GM19238 (cell line): ENCODE measurements around the gene SLC22A23.
"Not testable (repeated sequence)": the region's sequence is repeated elsewhere in the genome, so short reads cannot be mapped to it uniquely, and the experiment has no call there.

ENCODE experiments used
- DNase-seq: peaks from one replicate; pipeline ENCODE4 v3.0.0; 2011; ENCODE audit warnings: low spot score; ENCODE audit not compliant: insufficient read length

SLC22A23 gene

DNA sequence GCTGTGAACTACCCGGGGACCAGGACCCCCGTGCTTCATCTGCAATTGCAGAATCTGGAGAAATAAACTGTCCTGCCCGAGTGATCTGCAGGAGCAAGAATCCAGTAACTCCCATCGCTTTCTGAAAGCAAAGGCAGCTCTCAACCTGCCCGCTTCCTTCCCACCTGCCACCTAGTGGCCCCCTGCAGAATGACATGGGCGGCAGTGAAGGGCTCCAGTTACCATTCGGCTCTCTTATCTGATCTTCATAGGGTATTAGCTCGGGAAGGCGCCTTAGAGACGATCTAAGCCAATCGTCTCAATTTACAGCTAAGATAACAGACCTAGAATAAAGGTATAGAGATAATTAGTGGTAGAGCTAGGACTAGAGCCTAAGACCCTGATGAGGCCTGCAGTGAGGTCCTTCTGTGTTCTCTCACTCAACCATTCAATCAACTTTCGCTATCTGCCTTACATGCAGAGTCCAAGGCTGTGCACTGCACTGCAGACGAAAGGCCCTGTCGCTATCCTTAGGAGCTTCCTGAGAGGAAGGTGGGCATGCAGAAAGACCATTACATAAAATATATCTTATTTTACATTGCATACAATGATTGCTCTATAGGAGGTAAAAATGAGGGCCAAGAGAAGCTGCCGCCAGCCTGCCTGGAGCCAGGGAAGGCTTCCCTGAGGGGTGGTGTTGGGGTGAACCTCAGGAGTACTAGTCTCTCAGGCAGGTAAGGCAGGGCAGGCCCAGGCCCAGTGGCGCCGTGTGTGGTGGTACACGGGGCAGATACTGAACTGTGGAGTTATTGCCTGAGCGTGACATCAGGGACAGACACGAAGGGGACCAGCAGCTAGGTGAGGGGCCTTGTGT, 205.2 kb downstream of the SLC22A23 start:
- peak; percentile 86 for DNase-seq

DNA sequence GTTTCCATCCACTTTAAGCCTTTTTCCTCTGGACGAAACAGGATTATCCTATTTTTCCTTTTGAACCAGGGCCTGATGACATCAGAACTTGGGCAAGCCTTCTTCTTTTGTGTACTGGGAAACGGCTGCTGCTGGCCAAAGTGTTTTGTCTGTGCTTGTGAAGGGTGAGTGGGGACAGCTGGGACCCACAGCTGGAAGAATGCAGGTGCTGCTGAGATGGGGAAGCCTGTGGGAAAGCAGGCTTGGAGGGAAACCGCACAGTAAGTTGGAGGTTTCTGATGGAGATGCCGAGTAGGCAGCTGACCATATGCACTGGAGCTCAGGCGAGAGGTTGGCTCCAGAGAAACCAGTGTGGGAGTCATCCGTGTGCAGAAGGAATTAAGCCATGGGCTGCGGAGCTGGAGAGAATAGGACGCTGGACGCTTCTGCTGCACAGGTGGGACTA, 206.6 kb downstream of the SLC22A23 start:
- DNase-seq: no peak

DNA sequence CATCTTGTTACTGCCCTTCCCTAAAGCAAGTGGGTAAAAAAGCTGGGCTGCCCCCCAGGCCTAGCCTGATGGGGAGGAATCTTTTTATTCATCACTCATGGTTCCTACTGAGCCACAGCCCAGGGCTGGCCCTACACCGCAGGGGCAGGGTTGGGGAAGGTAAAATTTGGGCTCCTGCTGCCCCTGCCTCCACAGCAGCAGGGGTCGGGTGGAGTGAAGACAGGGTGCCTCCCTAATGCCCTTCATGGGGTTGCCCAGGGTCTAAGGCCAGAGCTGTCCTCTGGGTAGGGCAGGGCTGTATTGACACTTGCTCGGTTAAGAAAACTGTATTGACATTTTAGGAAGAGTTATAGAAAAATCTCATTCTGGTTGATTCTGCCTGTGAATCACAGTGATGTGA, 207.0 kb downstream of the SLC22A23 start:
- DNase-seq: no peak

DNA sequence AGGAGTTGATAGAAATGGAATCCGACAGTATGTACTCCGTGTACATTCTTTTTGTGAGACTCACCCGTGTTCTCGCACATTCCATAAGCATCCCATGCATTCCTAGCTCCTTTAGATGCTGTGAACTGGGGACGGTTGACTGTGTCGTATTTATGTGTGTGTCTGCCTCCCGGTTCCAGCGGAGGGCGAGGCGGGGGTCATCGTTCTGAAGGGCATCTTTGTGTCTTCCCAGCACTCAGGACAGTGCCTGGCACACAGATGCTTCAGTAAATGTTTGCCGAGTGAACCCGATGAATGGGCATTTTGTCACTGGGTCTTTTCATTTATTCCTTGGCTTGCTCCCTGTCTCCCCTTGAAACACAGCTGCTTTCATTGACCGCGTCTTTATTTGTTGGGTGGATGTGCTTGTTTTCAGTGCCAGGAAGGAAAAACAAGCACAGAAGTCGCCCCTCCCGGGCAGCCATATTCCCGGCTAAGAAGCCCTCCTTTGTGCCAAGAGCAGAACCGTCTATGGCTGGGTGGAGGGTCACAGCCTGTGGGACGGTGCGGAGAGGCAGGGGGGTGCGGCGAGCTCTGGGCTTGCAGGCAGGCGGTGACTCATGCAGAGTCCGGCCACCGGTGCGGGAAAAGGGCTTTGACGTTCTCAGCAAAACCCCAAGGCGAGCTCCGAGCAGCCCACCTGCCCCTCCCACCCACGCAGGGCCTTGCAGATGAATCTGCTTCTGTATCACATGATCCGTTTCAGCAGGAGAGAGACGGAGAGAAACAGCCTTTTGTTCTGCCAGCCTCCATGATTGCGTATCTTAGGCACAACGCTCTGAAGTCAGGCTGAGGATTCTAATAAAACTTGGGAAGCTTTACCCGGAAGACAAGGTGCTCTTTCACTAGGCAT, 209.3 kb downstream of the SLC22A23 start:
- DNase-seq: no peak

DNA sequence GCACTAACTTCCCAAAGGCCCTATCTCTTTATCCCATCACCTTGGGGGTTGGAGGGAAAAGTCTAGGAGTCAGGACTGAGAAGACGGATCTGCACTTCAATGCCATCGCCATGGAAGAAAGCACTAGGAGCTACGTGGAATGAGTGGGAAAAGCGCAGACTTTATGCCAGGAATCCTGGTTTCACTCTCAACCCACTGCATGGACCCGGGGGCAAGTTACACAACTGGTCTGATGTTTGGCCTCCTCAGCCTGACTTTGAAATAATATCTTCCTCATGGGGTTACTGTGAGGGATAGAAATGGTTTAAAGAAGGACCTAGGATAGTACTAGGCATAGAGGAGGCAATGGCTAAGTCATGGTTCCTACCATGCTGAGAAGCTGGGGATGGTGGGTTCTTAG, 211.6 kb downstream of the SLC22A23 start:
- DNase-seq: no peak

DNA sequence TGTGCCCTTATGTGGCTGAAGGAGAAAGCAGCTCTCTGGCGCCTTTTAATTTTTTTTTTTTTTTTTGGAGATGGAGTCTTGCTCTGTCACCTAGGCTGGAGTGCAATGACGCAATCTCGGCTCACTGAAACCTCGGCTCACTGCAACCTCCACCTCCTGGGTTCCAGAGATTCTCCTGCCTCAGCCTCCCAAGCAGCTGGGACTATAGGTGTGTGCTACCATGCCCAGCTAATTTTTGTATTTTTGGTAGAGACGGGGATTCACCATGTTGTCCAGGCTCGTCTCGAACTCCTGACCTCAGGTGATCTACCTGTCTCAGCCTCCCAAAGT, 212.1 kb downstream of the SLC22A23 start:
- DNase-seq: not testable (repeated sequence)

DNA sequence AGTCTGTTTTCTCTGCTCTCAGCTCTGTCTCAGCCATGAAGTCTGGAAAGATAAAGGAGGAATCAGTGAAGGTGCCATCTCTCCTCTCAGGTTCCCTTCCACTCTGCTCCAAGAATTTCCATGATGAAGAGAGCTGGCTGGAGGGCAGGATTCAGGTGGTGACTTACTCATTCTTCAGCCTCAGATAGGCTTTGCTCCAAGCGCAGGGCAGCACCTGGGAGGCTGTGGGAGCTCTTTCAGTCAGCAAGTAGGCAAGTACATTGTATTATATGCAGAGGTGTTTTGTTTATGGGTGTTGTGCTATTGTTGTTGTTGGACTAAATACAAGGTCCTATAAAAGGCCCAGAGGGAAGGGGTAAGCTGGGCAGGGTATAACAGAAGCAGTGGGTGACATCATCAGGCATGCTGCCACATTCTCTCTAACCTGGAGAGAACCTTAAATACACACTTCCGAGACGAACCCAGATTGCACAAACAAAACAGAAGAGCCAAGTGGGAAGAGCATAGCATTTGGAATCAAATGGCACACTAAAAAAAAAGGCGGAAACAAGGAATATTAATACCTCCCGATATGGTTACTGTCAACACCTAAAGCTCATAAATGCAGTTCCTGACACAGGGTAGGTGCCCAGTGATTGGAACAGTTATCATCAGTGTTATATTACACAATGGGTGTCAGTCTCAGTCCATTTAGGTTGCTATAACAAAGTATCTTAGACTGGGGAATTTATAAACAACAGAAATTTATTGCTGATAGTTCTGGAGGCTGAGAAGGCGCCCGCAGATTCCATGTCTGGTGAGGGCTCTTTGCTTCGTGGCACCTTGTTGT, 212.6 kb downstream of the SLC22A23 start:
- no peak for DNase-seq

DNA sequence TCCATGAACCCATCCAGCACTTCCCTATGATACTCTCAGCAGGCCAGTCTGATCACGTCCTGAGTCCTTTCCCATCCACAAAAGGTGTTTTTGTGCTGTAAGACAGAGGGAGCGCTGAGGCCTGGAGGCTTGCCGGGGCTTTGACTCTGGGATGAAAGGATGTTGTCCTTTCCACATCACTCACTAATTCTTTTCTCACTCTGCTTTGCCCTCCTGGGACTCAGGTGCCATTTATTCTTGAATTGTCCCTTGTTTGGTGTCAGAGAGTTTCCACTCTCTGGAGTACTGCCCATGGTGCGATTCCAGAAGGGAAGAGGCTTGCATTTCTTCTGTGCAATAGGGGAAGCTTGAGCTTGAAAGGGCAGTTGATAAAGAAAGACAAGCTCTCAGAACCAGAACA, 214.1 kb downstream of the SLC22A23 start:
- no peak for DNase-seq

DNA sequence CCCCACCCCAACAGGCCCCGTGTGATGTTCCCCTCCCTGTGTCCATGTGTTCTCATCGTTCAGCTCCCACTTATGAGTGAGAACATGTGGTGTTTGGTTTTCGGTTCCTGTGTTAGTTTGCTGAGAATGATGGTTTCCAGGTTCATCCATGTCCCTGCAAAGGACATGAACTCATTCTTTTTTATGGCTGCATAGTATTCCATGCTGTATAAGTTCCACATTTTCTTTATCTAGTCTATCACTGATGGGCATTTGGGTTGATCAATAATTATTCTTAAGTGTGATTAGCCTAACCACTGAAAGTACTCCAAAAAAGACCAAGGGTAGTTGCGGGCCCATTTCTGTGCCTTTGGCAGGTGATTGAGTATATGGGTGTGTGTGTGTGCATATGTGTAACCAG, 215.1 kb downstream of the SLC22A23 start:
- not testable (repeated sequence) for DNase-seq

DNA sequence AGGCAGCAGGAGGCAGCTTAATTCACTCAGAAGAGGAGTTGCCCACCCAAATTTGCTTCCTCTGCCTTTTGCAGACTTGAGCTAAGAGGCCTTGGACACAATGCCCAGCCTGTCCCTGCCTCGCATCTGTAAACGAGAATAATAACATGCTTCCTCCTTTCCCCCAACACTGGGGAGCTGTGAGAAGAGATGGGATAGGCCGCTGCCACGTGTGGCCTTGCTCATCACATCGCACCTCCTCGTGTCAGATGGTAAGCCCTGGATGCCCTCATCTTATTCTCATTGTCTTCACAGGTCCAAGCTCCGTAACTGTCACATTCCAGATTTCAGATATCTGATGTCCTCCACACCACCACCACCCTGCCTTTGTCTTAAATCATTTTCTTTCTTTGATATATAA, 216.3 kb downstream of the SLC22A23 start:
- no peak for DNase-seq

DNA sequence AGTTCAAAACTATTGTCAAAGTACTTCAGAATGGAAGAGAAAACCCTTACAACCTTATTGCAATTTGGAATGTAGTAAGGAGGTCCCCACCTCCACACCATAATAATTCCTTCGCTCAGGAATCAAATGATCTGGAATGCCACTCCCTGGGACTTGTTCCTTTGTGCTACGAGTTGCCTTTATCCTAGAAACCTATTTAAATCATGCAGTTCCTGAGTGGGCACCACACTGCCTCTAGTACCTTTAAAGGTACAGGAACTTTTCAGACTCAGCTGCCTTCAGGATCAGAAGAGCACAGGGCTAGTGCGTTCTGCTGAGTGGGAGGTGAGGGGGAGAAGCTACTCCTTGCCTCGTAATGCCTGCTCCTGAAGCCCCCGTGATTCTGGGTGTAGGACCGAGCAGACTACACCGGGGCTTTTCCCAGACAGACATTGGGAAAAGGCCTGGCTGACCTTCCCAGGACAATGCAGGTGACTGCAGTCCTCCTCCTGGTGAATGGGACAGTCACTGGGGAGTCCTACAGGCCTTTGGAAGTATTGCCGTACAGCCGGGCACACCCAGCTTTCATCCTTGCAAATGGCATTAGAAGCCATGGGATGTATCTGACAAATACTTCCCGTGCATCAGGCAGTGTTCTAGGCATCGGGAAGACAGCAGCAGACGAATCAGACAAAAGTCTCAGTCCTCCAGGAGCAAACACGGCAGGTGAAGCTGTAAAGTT, 217.6 kb downstream of the SLC22A23 start:
- no peak for DNase-seq

DNA sequence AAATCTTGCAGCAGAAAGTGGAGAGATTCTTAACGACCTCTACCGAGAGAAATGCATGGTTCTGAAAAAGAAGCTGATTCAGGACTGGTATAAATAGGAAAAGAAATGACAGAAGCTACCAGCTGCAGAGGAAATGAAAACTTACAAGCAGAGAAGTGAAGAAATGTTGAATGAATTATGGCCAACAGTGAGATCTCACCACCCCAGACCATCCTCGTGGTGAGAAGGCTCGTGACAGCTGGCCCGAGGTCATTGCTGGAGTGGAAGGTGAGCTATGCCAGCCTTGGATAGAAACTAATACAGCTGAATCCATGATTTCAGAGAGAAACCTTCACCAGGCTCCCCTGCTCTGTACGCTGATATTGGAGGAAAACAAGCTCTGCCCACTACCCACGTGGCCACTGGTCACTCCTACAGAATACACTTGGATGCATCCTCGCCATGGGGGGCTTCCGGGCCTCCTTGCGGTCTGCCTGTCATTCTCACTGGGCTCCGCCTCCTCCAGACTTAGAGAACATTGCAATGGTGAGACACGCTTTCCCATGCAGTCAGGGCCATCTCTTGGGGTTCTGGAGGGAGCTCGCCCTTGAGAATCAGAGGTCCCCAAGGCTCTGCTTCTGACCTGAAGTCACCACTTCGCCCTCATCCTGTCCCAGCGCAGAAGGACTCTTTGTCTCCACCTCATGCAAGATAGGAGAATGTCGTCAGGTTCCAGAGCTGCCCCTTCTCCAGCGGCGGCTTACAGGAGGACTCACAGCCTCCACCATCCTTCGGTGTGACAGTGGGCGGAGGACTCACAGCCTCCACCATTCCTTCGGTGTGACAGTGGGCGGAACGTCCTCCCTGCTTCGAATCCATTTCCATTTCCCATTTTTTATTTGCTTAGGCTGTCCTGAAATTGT, 218.8 kb downstream of the SLC22A23 start:
- no peak for DNase-seq

DNA sequence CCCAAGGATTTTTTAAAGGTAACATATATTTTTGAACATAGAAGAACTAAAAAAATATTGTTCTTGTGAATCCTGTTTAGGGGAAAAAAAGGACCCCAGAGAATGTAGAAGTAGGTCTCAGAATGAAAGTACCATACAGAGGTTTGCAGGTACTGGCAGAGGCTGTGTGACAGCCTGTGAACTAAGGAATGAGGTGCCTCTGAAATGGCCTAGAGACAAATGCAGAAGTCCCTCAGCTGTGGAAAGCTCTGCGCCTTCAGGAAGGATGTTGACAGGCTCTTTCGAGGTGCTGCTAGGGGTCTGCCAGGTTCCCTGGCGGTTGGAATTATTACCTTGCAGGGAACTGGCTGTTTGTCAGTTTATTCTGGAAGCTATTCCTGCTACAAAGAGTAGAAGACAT, 220.8 kb downstream of the SLC22A23 start:
- DNase-seq: no peak

DNA sequence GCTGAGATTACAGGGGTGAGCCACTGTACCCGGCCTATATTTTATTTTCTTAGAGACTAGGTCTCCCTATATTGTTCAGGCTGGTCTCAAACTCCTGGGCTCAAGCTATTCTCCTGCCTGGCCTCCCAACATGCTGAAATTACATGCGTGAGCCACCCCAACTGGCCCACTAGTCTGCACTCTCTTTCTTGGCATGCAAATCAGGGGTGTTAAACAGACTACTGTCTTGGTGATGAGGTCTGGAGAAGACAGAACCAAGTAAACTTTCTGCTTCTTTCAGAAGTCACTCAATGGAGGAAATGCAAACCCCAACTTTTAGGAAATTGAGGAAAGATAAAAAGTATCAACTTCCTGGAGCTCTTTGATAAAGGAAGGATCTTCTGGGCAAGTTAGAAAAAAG, 221.4 kb downstream of the SLC22A23 start:
- no peak for DNase-seq

DNA sequence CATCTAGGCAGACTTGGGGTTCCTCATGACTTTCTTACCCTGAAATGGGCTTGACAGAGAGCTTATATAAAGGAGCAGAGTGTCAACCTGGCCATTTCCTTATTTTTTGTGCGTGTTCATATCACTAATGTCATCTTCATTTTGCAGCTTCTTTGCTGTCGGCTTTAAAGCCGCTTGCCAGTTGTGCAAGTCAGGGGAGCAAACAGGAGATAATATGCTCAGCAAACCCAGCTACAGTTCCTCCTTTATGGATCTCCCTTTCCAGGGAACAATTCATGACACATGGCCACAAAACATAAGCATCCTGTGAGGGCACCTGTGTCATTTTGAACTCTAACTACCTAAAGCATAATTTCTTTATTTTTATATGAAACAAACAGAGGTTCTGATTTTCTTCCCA, 222.9 kb downstream of the SLC22A23 start:
- no peak for DNase-seq

DNA sequence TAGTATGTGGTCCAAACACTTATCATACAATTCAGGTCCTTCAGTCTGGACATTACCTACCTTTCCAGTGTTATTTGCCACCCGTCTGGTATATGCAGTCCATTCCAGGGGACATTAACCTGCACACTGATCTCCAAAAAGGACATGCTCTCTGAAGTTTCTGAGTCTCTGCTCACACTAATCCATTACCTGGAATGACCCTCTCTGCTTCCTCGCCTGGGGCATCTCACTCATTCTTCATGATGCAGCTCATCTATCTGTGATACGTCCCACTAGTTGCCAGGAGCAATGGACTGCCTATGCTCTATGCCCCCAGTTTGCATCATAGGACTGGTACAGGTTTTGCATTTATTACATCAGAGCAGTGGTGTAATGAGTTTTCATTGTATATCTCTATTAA, 223.5 kb downstream of the SLC22A23 start:
- no peak for DNase-seq

DNA sequence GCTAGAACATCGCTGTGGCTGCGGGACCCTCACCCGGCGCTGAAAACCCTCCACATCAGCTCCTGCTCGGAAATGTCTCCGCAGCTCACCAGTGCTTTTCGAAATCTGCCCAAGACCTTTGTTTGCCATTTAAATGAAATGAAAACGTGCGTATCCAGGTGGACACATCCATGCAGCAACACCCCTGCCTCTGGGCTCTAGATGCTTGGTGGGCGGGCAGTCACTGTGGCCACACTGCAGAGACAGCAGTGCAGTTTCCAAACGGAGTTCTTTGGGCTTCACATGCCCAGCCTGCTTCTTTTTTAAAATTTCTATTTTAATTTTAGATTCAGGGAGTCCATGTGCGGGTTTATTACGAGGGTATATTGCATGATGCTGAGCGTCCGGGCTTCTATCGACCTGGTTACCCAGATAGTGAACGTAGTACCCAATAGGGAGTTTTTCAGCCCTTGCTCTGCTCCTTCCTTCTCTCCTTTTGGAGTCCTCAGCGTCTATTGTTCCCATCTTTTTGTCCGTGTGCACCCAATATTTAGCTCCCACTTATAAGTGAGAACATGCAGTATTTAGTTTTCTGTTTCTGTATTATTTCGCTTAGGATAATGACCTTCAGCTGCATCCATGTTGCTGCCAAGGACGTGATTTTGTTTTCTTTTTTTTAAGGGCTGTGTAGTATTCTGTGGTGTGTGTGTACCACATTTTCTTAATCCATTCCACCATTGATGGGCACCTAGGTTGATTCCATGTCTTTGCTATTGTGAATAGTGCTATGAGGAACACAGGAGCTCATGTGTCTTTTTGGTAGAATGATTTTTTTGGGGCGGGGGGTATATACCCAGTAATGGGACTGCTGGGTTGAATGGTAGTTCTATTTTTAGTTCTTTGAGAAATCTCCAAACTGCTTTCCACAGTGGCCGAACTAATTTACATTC, 224.6 kb downstream of the SLC22A23 start:
- DNase-seq: no peak

DNA sequence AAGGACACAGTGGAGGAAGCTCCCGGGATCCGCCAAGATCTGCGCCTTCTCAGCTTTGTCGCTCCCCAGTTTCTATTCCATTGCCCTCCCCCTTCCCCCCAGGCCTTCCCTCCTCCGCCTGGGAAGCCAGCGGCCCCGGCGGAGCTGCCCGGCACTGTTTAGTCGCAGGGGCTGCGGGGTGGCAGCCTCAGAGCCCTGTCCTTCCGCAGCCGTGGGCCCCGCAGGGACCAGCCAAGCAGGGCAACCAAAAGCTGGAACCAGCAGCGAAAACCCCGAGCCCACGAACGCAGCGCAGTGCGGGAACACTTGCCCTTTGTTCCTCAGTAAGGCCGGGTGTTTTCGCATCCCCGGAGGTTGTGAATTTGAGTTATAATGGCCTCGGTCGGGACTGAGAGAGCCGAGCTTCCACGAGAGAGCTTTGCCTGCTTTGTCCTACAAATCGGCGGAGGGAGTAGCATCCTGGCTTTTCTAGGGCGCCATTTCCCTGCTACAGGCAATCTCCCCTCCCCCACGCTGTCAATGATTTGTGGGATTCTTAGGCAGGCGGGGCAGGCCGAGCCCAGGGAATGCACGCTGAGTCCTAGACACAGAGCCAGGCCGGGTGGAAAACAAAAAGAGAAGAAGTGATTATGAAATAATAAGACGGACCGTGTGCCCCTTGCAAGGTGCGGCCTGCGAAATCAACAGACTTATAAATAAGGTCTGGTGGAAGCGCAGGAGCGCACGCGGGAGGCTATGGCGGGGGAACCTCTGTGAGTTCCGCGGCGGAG, 225.4 kb downstream of the SLC22A23 start:
- DNase-seq: no peak
